Activated CD4-positive, CD25-positive, alpha-beta regulatory T cell treated with anti-CD3 and anti-CD28 coated beads, Interleukin-2, amount 50 U/mL, for 24 hours (primary cell): ENCODE results near the gene DDX55.
"Not testable (repeated sequence)": the region's sequence is repeated elsewhere in the genome, so short reads cannot be mapped to it uniquely, and the experiment has no call there.

Source experiments
- ATAC-seq, 2 donors: fragments of 150-1000 bp; cut with Tn5 transposase; one replicate each; pipeline ENCODE4 v1.10.0; 2021; ENCODE audit warnings: mild to moderate bottlenecking in 1 of 2, moderate library complexity in 1 of 2

The DDX55 gene

GRCh38 chr12:123601602-123602489 lies at the start of gene DDX55:
TSS of gene DDX55 (plus strand) at chr12:123602099. CDS start at chr12:123602149, 50 bp downstream.
- ATAC-seq = peak; percentile 95 to 96

GRCh38 chr12:123554136-123554535 lies 47.8 kb upstream of the DDX55 start:
- ATAC-seq = not testable (repeated sequence)

- ATAC-seq = not testable (repeated sequence)
Measured at GRCh38 chr12:123554843-123555242, 47.1 kb upstream of the DDX55 start.

DNA sequence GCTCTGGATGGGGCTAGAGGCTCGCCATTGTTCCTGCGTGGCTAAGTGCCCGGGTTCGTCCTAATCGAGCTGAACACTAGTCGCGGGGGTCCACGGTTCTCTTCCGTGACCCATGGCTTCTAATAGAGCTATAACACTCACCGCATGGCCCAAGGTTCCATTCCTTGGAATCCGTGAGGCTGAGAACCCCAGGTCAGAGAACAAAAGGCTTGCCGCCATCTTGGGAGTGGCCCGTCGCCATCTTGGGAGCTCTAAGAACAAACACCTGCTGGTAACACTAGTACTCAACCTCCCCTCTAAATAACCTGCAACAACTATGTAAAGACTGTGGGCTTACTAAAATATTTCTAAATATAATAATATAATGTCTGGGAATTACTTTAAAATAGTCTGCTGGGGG lies 43.4 kb upstream of the DDX55 start:
- not testable (repeated sequence) for ATAC-seq

DNA sequence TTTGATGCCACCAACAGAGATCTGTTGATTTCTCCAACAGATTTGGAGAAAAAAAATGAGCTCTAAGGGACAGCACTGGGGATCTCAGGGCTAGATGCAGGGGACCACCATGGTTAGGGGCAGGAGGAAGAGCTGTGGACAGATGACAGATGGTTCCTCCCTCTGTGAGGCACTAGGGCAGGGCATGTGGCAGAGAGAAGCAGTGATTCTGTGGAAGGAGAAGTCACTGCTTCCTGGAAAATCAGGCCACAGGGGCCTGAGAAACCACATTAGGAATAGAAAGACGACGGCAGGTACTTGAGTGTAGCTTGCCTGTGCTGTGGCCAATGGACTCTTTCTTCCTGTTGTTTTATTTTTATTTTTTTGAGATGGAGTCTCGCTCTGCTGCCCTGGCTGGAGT lies 42.4 kb upstream of the DDX55 start:
- ATAC-seq = no peak

DNA sequence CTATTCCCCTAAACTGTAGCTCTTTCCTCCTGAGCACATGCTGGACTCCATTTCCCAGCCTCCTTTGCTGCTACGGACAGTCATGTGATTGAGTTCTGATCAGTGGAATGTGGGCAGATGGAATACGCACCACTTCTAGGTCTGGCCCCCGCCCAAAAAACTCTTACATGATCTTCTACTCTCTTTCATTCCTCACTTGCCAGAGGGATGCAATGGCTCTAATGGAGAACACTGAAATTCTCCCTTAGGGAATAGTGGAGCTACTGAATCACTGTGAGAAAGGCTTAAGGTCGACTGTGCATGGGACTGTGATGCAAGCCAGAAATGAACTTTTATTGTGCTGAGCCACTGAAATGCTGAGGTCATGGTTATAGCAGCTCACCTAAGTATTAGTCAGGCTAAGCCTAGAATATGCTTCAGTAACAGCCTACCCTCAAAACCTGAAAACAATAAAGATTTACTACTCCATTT lies 30.5 kb upstream of the DDX55 start:
- ATAC-seq = no peak

DNA sequence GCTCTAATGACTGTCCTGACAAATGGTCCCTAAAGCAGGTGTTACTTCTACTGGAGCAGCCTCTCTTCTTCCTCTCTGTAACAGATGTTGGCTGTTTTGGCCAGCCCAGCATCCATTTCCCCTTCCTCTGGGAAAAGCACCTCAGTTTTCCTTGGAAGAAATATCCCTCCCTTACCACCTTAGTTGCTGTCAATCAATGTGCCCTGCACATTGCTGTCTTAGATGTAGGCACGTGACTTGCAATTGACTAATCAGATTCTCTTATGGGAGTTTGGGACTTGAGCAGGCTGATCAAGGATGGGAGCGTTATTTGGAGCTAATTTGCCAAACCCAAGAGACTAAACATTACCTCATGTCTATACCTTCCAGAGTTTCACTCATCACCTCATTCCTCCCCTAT lies 29.5 kb upstream of the DDX55 start:
- no peak for ATAC-seq

- ATAC-seq = no peak
Measured at GRCh38 chr12:123573870-123574269, 28.0 kb upstream of the DDX55 start.

DNA sequence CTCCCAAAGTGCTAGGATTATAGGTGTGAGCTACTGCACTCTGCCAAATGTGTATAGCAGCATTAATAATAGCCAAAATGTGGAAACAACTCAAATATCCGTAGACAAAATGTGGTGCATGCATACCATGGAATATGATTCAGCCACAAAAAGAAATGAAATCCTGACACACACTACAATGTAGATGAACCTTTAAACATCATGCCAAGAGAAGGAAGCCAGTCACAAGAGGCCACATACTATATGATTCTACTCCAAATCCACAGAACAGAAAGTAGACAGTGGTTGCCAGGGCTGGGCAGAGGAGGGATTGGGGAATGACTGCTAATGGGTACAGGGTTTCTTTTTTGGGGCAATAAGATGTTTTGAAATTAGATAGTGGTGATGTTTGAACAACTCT lies 25.3 kb upstream of the DDX55 start:
- ATAC-seq = no peak

GRCh38 chr12:123578243-123578642 lies 23.7 kb upstream of the DDX55 start:
- no peak for ATAC-seq

DNA sequence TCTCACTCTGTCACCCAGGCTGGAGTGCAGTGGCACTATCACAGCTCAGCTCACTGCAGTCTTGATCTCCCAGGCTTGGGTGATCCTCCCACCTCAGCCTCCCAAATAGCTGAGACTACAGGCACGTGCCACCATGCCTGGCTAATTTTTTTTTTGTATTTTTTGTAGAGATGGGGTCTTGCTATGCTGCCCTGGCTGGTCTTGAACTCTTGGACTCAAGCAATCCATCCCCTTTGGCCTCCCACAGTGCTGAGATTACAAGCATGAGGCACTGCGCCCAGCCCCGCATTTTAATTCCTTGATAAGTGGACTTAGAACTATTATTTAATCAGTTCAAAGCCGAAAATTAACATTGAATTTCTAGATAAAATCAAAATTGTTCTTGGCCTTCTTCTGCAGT lies 23.1 kb upstream of the DDX55 start:
- not testable (repeated sequence) for ATAC-seq

DNA sequence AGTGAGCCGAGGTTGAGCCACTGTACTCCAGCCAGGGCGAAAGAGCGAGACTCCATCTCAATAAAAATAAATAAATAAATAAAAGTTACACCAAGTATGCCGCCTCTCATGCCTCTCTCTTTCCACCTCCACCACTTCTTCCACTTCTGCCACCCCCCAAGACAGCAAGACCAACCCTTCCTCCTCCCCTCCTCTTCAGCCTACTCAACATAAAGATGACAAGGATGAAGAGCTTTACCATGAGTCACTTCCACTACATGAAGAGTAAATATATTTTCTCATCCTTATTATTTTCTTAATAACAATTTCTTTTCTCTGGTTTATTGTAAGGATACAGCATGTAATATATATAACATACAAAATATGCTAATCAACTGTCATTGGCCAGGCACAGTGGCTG lies 21.1 kb upstream of the DDX55 start:
- no peak for ATAC-seq

GRCh38 chr12:123591702-123592481 lies 10.0 kb upstream of the DDX55 start:
- ATAC-seq = no peak

GRCh38 chr12:123595729-123596128 lies 6.2 kb upstream of the DDX55 start:
- ATAC-seq = no peak

DNA sequence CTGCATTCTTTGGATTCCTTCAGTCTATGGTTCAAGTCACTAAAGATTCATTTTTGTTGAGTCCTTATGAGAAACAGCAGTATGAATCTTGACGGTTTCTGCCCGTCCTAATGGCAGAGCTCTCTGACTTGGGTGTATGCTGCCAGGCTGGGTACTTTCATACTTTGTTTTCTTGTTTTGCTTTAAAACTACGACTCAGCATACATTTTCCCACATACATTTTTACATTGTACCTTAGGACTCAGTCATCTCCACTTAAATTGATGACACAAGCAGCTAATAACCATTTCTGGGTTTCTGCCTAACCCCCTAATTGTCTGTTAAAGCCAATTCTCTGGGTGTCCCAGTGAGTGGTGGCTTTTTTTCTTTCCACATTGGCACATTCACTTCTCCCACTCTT lies 4.8 kb upstream of the DDX55 start:
- ATAC-seq = no peak

GRCh38 chr12:123598522-123598921 lies 3.4 kb upstream of the DDX55 start:
- no peak for ATAC-seq

DNA sequence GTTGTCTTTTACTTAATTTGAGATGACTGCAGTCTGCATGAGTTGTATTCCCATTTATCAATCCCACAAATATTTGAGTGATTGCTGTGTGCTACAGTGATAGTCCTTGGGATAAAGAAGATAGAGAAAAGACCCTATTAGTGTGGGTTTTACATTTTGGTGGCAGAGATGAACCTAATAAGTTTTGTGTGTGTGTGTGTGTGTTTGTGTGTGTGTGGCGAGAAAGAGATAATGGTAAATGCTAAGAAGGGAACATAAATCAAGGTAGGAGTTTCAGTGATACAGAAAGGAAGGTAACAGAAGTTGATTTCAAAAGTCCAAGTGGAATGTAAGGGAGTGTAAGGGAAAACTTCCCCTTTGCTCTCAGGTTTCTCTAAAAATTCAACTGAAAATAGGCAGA lies 2.6 kb upstream of the DDX55 start:
- ATAC-seq = no peak

- ATAC-seq = no peak
Measured at GRCh38 chr12:123599721-123600120, 2.2 kb upstream of the DDX55 start.

DNA sequence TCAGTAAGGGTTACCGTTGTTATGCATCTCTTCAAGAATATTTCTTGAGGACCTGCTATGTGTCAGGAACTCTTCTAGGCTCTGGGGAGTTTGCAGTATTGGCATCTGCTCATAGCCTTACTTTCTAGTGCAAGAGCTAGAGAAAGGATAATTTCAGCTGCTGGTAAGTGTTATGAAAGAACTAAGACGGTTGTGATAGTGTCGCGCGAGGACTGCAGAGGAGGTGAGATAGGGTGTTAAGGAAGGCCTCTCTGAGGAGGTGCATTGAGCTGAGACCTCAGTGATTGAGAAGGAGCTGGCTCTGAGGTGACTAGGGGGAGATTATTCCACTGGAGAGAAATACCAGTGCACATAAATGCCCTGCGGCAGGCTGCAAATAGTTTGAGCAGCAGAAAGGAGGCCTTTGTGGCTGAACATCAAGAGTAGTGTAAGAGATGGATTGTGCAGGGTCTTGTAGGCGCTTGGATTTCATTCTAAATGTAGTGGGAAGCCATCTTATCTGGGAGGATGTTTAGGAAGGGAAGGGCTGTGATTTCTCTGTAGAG lies 824 bp downstream of the DDX55 start:
- ATAC-seq = no peak

DNA sequence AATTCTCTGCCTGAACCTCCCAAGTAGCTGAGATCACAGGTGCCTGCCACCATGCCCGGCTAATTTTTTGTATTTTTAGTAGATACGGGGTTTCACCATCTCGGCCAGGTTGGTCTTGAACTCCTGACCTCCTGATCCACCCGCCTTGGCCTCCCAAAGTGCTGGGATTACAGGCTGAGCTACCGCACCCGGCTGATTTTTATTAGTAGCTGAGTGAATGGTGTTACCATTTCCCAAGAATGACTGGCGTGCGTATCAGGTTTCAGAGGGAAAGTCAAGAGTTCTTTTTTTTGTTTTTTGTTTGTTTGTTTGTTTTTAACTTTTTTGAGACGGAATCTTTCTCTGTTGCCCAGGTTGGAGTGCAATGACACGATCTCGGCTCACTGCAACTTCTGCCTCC lies 1.6 kb downstream of the DDX55 start:
- ATAC-seq = not testable (repeated sequence)

GRCh38 chr12:123607756-123608155 lies 5.9 kb downstream of the DDX55 start:
- no peak for ATAC-seq

- ATAC-seq = no peak
Measured at GRCh38 chr12:123608182-123608581, 6.3 kb downstream of the DDX55 start.

GRCh38 chr12:123614110-123614509 lies 12.2 kb downstream of the DDX55 start:
- ATAC-seq = peak in 1 of 2 donors; percentile 66
